ENCODE data around the gene MAP3K13. TPM values are rescaled to one million over a fixed set of nuclear protein-coding genes. Genes with fewer than 3 reads are reported as not detected.
A peak's percentile ranks its signal among the peaks of the same experiment; 100 is the strongest.

The MAP3K13 gene
- total and polyA plus RNA-seq, 2 of the 13 experiments (the other 11 are each of a cell fraction or from before 2014, with no cell fraction given): 24.2 to 26.5 TPM

DNA sequence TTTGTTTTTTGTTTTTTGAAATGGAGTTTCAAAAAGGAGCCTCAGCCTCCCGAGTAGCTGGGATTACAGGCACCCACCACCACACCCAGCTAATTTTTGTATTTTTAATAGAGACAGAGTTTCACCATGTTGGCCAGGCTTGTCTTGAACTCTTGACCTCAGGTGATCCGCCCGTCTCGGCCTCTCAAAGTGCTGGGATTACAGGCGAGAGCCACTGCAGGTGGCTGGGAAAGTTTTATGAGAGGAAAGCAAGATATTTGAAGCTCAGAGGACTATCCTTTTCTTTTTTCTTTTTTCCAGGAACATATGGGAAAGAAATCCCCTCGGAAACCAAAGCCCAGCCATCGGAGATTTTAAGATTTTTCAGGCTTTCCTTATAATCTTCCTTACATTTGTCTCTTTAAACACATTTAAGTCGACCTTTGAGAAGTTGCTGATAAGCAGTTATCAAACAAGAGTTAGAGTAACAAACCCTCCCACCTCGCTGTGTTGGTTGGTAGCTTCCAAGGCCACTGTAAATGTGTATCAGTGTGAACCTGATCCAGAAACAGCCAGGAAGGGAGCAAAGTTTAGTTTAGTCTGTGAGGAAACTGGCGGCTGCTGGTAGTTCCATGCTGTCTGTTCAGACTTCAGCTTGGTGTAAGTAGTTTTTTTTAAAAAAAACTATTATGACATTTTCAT, 34.5 kb upstream of the MAP3K13 start (continued):
- 0 out of 2 replicates have a peak, but pooled peaks have one; percentile 31 for TF ChIP-seq IRX3 (CRISPR knock-in tag; IDR thresholded peaks at IDR 0.05; ENCODE audit: borderline replicate concordance, low read depth)
- no peak for TF ChIP-seq TEF (CRISPR knock-in tag; IDR thresholded peaks at IDR 0.05)
- no peak for TF ChIP-seq ZNF24 (IDR thresholded peaks at IDR 0.05)
- 0 out of 2 replicates have a peak, but pooled peaks have one; percentile 46 for TF ChIP-seq MIER3 (CRISPR knock-in tag; IDR thresholded peaks at IDR 0.05; ENCODE audit: borderline replicate concordance)
- TF ChIP-seq ZC3H4 (CRISPR knock-in tag; IDR thresholded peaks at IDR 0.05; ENCODE audit: borderline replicate concordance): no peak
- no peak for TF ChIP-seq ZNF224 (CRISPR knock-in tag; IDR thresholded peaks at IDR 0.05)
- TF ChIP-seq, protein P1, sequence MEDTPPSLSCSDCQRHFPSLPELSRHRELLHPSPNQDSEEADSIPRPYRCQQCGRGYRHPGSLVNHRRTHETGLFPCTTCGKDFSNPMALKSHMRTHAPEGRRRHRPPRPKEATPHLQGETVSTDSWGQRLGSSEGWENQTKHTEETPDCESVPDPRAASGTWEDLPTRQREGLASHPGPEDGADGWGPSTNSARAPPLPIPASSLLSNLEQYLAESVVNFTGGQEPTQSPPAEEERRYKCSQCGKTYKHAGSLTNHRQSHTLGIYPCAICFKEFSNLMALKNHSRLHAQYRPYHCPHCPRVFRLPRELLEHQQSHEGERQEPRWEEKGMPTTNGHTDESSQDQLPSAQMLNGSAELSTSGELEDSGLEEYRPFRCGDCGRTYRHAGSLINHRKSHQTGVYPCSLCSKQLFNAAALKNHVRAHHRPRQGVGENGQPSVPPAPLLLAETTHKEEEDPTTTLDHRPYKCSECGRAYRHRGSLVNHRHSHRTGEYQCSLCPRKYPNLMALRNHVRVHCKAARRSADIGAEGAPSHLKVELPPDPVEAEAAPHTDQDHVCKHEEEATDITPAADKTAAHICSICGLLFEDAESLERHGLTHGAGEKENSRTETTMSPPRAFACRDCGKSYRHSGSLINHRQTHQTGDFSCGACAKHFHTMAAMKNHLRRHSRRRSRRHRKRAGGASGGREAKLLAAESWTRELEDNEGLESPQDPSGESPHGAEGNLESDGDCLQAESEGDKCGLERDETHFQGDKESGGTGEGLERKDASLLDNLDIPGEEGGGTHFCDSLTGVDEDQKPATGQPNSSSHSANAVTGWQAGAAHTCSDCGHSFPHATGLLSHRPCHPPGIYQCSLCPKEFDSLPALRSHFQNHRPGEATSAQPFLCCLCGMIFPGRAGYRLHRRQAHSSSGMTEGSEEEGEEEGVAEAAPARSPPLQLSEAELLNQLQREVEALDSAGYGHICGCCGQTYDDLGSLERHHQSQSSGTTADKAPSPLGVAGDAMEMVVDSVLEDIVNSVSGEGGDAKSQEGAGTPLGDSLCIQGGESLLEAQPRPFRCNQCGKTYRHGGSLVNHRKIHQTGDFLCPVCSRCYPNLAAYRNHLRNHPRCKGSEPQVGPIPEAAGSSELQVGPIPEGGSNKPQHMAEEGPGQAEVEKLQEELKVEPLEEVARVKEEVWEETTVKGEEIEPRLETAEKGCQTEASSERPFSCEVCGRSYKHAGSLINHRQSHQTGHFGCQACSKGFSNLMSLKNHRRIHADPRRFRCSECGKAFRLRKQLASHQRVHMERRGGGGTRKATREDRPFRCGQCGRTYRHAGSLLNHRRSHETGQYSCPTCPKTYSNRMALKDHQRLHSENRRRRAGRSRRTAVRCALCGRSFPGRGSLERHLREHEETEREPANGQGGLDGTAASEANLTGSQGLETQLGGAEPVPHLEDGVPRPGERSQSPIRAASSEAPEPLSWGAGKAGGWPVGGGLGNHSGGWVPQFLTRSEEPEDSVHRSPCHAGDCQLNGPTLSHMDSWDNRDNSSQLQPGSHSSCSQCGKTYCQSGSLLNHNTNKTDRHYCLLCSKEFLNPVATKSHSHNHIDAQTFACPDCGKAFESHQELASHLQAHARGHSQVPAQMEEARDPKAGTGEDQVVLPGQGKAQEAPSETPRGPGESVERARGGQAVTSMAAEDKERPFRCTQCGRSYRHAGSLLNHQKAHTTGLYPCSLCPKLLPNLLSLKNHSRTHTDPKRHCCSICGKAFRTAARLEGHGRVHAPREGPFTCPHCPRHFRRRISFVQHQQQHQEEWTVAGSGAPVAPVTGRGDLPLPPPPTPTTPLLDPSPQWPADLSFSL (CRISPR knock-in tag; IDR thresholded peaks at IDR 0.05): no peak
- no peak for TF ChIP-seq ZNF260 (CRISPR knock-in tag; IDR thresholded peaks at IDR 0.05; ENCODE audit: borderline replicate concordance, low read depth)
- no peak for TF ChIP-seq HOXA7 (CRISPR knock-in tag; IDR thresholded peaks at IDR 0.05)
- TF ChIP-seq RERE (CRISPR knock-in tag; IDR thresholded peaks at IDR 0.05; ENCODE audit: low read depth): 0 out of 2 replicates have a peak, but pooled peaks have one; percentile 35
- TF ChIP-seq TAF1 (CRISPR knock-in tag; IDR thresholded peaks at IDR 0.05): peak; percentile 94
- TF ChIP-seq ZNF556 (CRISPR knock-in tag; IDR thresholded peaks at IDR 0.05; ENCODE audit: borderline replicate concordance): no peak
- 0 out of 2 replicates have a peak, but pooled peaks have one; percentile 51 for TF ChIP-seq BRD4 (CRISPR knock-in tag; IDR thresholded peaks at IDR 0.05)
- TF ChIP-seq ATF3 (CRISPR knock-in tag; IDR thresholded peaks at IDR 0.05): no peak
- no peak for TF ChIP-seq ZFP82 (CRISPR knock-in tag; IDR thresholded peaks at IDR 0.05; ENCODE audit: borderline replicate concordance)
- no peak for TF ChIP-seq ZNF562 (CRISPR knock-in tag; IDR thresholded peaks at IDR 0.05; ENCODE audit: borderline replicate concordance)
- no peak for TF ChIP-seq ZNF20 (CRISPR knock-in tag; IDR thresholded peaks at IDR 0.05)

All from HepG2 (cell line).